Transverse colon (tissue), 4 donors: ENCODE results near the gene PTPN1. TPM values are rescaled to one million over a fixed set of nuclear protein-coding genes. Genes with fewer than 3 reads are reported as not detected.
"Not testable (repeated sequence)": the region's sequence is repeated elsewhere in the genome, so short reads cannot be mapped to it uniquely, and the experiment has no call there.

ENCODE experiments used
- DNase-seq: peaks from one replicate; pipeline ENCODE4 v3.0.0-alpha.2; 2019
- H3K27ac ChIP-seq, 4 donors: fragments of 200-600 bp; sonication (generic); 2 replicates each; pipeline ENCODE4 v1.5.1; 2016 to 2018; ENCODE audit warnings: inconsistent platforms in 4 of 4
- H3K27me3 ChIP-seq: fragments of 200-600 bp; sonication (generic); 2 replicates; pipeline ENCODE4 v1.5.1; 2017; ENCODE audit warnings: inconsistent platforms
- H3K36me3 ChIP-seq, 4 donors: fragments of 200-600 bp; sonication (generic); 2 replicates each; pipeline ENCODE4 v1.5.1; 2017 to 2019; ENCODE audit warnings: inconsistent platforms in 4 of 4
- H3K4me1 ChIP-seq, 4 donors: fragments of 200-600 bp; sonication (generic); 2 replicates each; pipeline ENCODE4 v1.5.1; 2017 to 2020; ENCODE audit warnings: inconsistent platforms in 4 of 4
- H3K4me3 ChIP-seq, 4 donors: fragments of 200-600 bp; sonication (generic); 1 replicate in 1 of 4; 2 replicates in 3 of 4; pipeline versions ENCODE4 v1.5.1 to v1.6.1; 2017 to 2019; ENCODE audit warnings: inconsistent platforms in 4 of 4
- H3K9me3 ChIP-seq, 2 donors: fragments of 200-600 bp; sonication (generic); 2 replicates each; pipeline ENCODE4 v1.5.1; 2017 to 2019; ENCODE audit warnings: inconsistent platforms in 2 of 2
- EP300 ChIP-seq: sonication (generic); formaldehyde crosslinking; IDR thresholded peaks from one replicate; pipeline ENCODE4 v1.6.1; 2017; ENCODE audit warnings: antibody characterized with exemption, low read depth
- POLR2A ChIP-seq: fragments of 450-650 bp; IDR thresholded peaks from one replicate; pipeline ENCODE4 v1.6.1; 2016; ENCODE audit warnings: antibody characterized with exemption, mild to moderate bottlenecking, moderate library complexity
- POLR2AphosphoS5 ChIP-seq, 3 donors: sonication (generic); formaldehyde crosslinking; IDR thresholded peaks; one replicate each; pipeline ENCODE4 v1.6.1; 2016; ENCODE audit warnings: antibody characterized with exemption in 3 of 3
- WGBS, 2 donors: methylation state at CpG; one replicate each; pipeline ENCODE4 v1.1.5; 2018; ENCODE audit warnings: low coverage in 1 of 2; 5-methylcytosine and 5-hydroxymethylcytosine counted together
- in situ Hi-C, 4 donors: fragments of 200-750 bp; cut with MboI; loops; one replicate each; pipeline versions ENCODE4 v1.15.0 to v1.15.1; 2017; ENCODE audit warnings: low sequenced_read_pairs in 3 of 4, low pct_ligation_motif_present in 1 of 4, low pct_unique_long_range_greater_than_20kb in 1 of 4
- intact Hi-C: fragments of 100-400 bp; cut with DNase I; formaldehyde crosslinking; loops from one replicate; pipeline ENCODE4 v1.15.1; 2023; ENCODE audit warnings: low total_unique reads
- total RNA-seq, 4 donors: library from RNA; depleted of rRNA; stranded (reverse); fragments of >200 nt; gene quantifications; one replicate each; pipeline ENCODE4 v1.1.0, GENCODE V29; 2016
- TF ChIP-seq, protein P1 (sequence below), 5 experiments: fragments of 200-600 bp in 3 of 5; fragments of 450-650 bp in 2 of 5; sonication (generic) in 3 of 5; IDR thresholded peaks; 1 replicate in 2 of 5; 2 replicates in 3 of 5; pipeline ENCODE4 v1.5.1; 2016 to 2017; ENCODE audit warnings: antibody characterized with exemption in 5 of 5, inconsistent platforms in 3 of 5, mild to moderate bottlenecking in 2 of 5, moderate library complexity in 1 of 5

PTPN1 gene
- total RNA-seq, 4 donors from 2014 or later: 19.3 to 34.8 (median 28.8) TPM

DNA sequence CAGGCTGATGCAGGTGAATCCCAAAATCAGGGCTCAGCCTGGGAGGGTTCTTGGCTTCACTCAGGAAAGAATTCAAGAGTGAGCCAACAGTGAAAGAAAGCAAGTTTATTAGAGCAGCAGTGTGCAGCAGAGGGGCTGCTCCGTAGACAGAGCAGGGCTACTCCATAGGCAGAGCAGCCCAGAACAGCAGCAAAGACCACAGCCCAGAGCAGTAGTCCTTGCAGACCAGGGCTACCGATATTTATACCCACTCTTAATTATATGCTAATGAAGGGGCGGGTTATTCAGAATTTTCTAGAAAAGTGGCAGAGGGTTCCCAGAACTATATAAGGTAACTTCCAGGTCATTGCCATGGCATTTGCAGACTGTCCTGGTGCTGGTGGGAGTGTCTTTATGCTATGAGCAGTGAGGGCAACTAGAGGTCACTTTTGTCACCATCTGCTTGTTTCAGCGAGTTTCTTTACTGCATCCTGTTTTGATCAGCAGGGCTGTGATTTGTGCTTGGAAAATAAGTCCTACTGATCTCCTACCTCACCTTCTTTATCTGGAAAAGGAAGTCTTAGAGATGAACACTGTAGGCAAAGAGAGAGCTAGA lies 39.8 kb upstream of the PTPN1 start:
- Histone ChIP-seq H3K27me3 (no peaks in the 10 kb centered on the region), H3K4me1 (peaks cover 0 to 15% (median 6%) of the 10 kb centered on the region in 4 donors), H3K36me3 (no peaks in the 10 kb centered on the region), H3K9me3 (no peaks in the 10 kb centered on the region), H3K27ac (no peak overlapping the region), H3K4me3 (no peak overlapping the region)
- intact Hi-C loops (no loop called here), in situ Hi-C loops (loop anchor here in 3 of 4 donors (5.0 to 25.0 kb wide), 4 partner anchors 102 to 183 kb away; no protein-coding TSS in a partner anchor)
- TF ChIP-seq POLR2AphosphoS5 (IDR thresholded peaks at IDR 0.05): no peak
- no peak for DNase-seq
- 70% methylated on average over 4 of the region's 4 CpGs; no CpG with 5 or more reads in 1 of the 2 donors for WGBS, 2 donors

DNA sequence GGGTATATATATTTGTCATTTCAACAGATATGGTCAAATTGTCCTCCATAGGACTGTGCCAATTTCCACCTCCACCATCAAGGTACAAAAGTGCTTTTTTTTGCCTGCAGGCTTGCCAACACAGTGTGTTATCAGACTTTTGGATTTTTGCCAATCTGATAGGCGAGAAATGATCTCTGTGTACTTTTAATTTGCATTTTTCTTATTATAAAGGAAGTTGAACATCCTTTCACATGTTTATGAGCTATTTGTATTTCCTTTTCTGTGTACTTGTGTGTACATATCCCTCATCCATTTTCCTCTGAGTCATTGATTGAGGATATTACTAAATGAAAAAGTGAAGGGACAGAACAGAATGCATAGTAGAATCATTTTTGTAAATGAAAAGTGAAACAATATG lies 39.0 kb upstream of the PTPN1 start:
- no peaks in the 10 kb centered on the region for H3K9me3 ChIP-seq
- H3K27me3 ChIP-seq: no peaks in the 10 kb centered on the region
- H3K36me3 ChIP-seq: no peaks in the 10 kb centered on the region
- 20 to 37% methylated on average over 1 of the region's 1 CpG for WGBS, 2 donors
- no peak for DNase-seq
- intact Hi-C loops (no loop called here), in situ Hi-C loops (loop anchor here in 3 of 4 donors (5.0 to 25.0 kb wide), 4 partner anchors 101 to 184 kb away; no protein-coding TSS in a partner anchor)
- peak overlapping the region in 1 of 4 donors; percentile 29 for H3K27ac ChIP-seq
- peaks cover 0 to 22% (median 8%) of the 10 kb centered on the region in 4 donors for H3K4me1 ChIP-seq
- H3K4me3 ChIP-seq: no peak overlapping the region
- TF ChIP-seq POLR2AphosphoS5 (IDR thresholded peaks at IDR 0.05): no peak
- TF ChIP-seq EP300: no peak
- no peak for TF ChIP-seq POLR2A
- TF ChIP-seq, protein P1, sequence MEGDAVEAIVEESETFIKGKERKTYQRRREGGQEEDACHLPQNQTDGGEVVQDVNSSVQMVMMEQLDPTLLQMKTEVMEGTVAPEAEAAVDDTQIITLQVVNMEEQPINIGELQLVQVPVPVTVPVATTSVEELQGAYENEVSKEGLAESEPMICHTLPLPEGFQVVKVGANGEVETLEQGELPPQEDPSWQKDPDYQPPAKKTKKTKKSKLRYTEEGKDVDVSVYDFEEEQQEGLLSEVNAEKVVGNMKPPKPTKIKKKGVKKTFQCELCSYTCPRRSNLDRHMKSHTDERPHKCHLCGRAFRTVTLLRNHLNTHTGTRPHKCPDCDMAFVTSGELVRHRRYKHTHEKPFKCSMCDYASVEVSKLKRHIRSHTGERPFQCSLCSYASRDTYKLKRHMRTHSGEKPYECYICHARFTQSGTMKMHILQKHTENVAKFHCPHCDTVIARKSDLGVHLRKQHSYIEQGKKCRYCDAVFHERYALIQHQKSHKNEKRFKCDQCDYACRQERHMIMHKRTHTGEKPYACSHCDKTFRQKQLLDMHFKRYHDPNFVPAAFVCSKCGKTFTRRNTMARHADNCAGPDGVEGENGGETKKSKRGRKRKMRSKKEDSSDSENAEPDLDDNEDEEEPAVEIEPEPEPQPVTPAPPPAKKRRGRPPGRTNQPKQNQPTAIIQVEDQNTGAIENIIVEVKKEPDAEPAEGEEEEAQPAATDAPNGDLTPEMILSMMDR (IDR thresholded peaks at IDR 0.05): no peak

DNA sequence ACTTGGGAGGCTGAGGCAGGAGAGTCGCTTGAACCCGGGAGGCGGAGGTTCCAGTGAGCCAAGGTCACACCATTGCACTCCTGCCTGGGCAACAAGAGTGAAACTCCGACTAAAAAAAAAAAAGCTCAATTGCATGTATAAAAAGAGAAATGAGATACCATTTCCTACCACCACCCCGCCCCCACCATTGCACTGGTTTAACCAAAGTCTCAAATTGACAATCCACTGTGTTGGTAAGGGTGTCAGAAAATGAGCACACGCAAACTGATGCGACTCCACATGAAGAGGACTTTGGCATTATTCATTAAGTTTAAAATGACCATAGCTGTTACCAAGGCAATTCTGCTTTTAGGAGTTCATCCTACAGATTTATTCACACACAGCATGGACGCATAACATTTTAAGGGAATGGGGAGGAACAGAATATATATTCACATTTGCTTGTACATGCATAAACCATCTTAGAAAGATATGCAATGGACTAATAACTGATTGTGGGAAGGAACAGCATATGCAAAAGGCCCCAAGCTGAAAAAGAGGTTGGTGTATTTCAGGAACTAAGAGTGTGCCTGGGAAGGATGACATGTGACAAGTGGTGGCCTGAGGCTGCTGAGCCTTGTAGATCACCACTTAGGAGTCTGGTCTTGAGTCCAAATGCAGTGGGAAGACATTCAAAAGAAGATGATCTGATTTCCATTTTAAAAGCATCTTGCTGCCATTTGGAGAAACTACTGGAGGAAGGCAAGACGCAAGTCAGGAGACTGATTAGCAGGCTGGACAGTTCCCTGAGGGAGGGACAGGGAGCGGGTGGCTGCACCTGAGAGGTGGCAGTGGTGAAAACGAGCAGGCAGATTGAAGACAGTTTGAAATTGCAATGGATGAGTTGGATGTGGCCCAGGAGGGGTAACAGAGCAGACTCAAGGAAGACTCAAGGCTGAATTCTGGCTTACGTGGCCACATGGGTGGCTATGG lies 37.2 kb upstream of the PTPN1 start:
- Histone ChIP-seq H3K4me1 (peaks cover 0 to 22% (median 8%) of the 10 kb centered on the region in 4 donors), H3K27ac (peak overlapping the region in 1 of 4 donors; percentile 30), H3K9me3 (no peaks in the 10 kb centered on the region), H3K27me3 (no peaks in the 10 kb centered on the region), H3K4me3 (no peak overlapping the region), H3K36me3 (no peaks in the 10 kb centered on the region)
- TF ChIP-seq EP300 (no peak), POLR2A (no peak), POLR2AphosphoS5 (IDR thresholded peaks at IDR 0.05) (no peak)
- DNase-seq: no peak
- WGBS, 2 donors: 84% methylated on average over 10 to 12 of the region's 12 CpGs
- in situ Hi-C loops (loop anchor here in 3 of 4 donors (5.0 to 25.0 kb wide), 4 partner anchors 99 to 186 kb away; no protein-coding TSS in a partner anchor), intact Hi-C loops (no loop called here)

DNA sequence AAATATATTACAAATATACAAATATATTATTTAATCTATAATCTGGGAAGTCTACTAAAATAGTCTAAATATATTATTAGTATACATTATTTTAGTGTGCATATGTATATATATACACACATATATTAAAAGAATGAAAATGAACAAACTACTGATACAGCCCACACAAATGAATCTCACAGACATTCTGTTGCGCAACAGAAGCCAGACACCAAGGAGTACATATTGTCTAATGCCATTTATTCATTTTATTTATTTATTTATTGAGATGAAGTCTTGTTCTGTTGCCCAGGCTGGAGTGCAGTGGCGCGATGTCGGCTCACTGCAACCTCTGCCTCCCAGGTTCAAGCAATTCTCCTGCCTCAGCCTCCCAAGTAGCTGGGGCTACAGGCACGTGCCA lies 35.8 kb upstream of the PTPN1 start:
- 91% methylated on average over 5 of the region's 5 CpGs; no CpG with 5 or more reads in 1 of the 2 donors for WGBS, 2 donors
- H3K36me3 ChIP-seq, H3K27me3 ChIP-seq, H3K4me3 ChIP-seq, H3K27ac ChIP-seq, DNase-seq, intact Hi-C loops, H3K9me3 ChIP-seq: not testable (repeated sequence)
- in situ Hi-C loops: loop anchor here in 3 of 4 donors (5.0 to 25.0 kb wide), 4 partner anchors 98 to 187 kb away; no protein-coding TSS in a partner anchor
- peaks cover 4 to 32% (median 16%) of the 10 kb centered on the region in 4 donors for H3K4me1 ChIP-seq

DNA sequence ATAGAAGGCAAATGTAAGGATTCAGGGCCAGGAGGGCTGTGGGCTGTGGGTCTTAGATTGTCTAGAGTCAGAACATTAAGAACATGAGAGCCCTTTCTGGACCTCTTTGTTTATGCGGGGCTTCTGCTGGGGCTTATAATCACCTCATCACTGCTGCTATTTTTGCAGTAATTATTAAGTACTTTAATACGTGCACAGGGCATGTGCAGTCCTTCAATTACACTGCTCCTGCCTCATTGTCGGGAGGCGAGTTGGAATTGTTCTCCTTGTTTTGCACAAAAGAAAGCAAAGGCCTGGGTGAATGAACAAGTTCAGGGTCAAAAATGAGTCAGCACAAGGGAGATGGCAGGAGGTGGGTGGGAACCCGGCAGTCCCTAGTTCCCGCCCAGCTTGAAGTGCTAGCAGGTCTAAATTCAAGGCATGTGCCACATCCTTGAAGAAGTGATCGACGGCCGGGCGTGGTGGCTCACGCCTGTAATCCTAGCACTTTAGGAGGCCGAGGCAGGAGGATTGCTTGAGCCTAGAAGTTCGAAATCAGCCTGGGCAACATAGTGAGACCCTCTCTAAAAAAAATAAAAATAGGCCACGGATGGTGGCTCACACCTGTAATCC lies 34.4 kb upstream of the PTPN1 start:
- 65 to 67% methylated on average over 6 to 14 of the region's 14 CpGs for WGBS, 2 donors
- TF ChIP-seq POLR2A (no peak), POLR2AphosphoS5 (IDR thresholded peaks at IDR 0.05) (no peak), EP300 (no peak)
- TF ChIP-seq, protein P1 (IDR thresholded peaks at IDR 0.05): no peak
- peak; percentile 74 for DNase-seq
- H3K27me3 ChIP-seq: no peaks in the 10 kb centered on the region
- no peaks in the 10 kb centered on the region for H3K9me3 ChIP-seq
- in situ Hi-C loops (loop anchor here in 3 of 4 donors (5.0 to 25.0 kb wide), 3 partner anchors 99 to 262 kb away; partner anchors contain the start of gene PARD6B (in 2 of the 3)), intact Hi-C loops (no loop called here)
- H3K36me3 ChIP-seq: no peaks in the 10 kb centered on the region
- peak overlapping the region in 1 of 4 donors; percentile 19 for H3K27ac ChIP-seq
- no peak overlapping the region for H3K4me3 ChIP-seq
- peaks cover 4 to 30% (median 12%) of the 10 kb centered on the region in 4 donors for H3K4me1 ChIP-seq
